ENCODE results near the gene AMPD1.

The AMPD1 gene

GRCh38 chr1:114671011-114671938 lies 24.1 kb downstream of the AMPD1 start:
- Histone ChIP-seq H3K4me3 (ENCODE audit: low read depth, low read length) (no peak overlapping the region), H3K4me1 (ENCODE audit: control insufficient read depth, insufficient read depth, low read length, unreplicated experiment) (peaks cover 4% of the 10 kb centered on the region), H3K27me3 (ENCODE audit: insufficient read depth, low read length) (peaks cover 21% of the 10 kb centered on the region), H3K36me3 (ENCODE audit: insufficient read depth, low read length) (no peaks in the 10 kb centered on the region), H2AFZ (ENCODE audit: low read length, unreplicated experiment) (no peak overlapping the region), H3K27ac (ENCODE audit: low read depth, low read length) (no peak overlapping the region), H3K79me2 (ENCODE audit: control insufficient read depth, insufficient read depth, low read length, unreplicated experiment) (no peaks in the 10 kb centered on the region)

GRCh38 chr1:114670083-114671010 lies 25.0 kb downstream of the AMPD1 start:
- Histone ChIP-seq H3K79me2 (ENCODE audit: control insufficient read depth, insufficient read depth, low read length, unreplicated experiment) (no peaks in the 10 kb centered on the region), H3K4me3 (ENCODE audit: low read depth, low read length) (peak overlapping the region; percentile 84), H2AFZ (ENCODE audit: low read length, unreplicated experiment) (peak overlapping the region; percentile 88), H3K27me3 (ENCODE audit: insufficient read depth, low read length) (peaks cover 12% of the 10 kb centered on the region), H3K4me1 (ENCODE audit: control insufficient read depth, insufficient read depth, low read length, unreplicated experiment) (peaks cover 4% of the 10 kb centered on the region), H3K36me3 (ENCODE audit: insufficient read depth, low read length) (no peaks in the 10 kb centered on the region), H3K27ac (ENCODE audit: low read depth, low read length) (peak overlapping the region; percentile 58; the same call in 1 of the 2 replicates)

GRCh38 chr1:114669562-114670082 lies 25.7 kb downstream of the AMPD1 start, which contains the start of gene DENND2C:
TSS of gene DENND2C (minus strand) at chr1:114670049. CDS start at chr1:114625984, 44,065 bp downstream.
- no peaks in the 10 kb centered on the region for H3K79me2 ChIP-seq (ENCODE audit: control insufficient read depth, insufficient read depth, low read length, unreplicated experiment)
- peaks cover 4% of the 10 kb centered on the region for H3K4me1 ChIP-seq (ENCODE audit: control insufficient read depth, insufficient read depth, low read length, unreplicated experiment)
- peak within 1 kb of the TSS; percentile 58; the same call in 1 of the 2 replicates for H3K27ac ChIP-seq (ENCODE audit: low read depth, low read length)
- H3K4me3 ChIP-seq (ENCODE audit: low read depth, low read length), result peak within 1 kb of the TSS; percentile 84
- H3K27me3 ChIP-seq (ENCODE audit: insufficient read depth, low read length), result peaks cover 5% of the 10 kb centered on the region
- H2AFZ ChIP-seq (ENCODE audit: low read length, unreplicated experiment), result peak within 1 kb of the TSS; percentile 88
- H3K36me3 ChIP-seq (ENCODE audit: insufficient read depth, low read length), result no peaks in the 10 kb centered on the region

GRCh38 chr1:114668784-114669561 lies 26.4 kb downstream of the AMPD1 start:
- H3K79me2 ChIP-seq (ENCODE audit: control insufficient read depth, insufficient read depth, low read length, unreplicated experiment), result no peaks in the 10 kb centered on the region
- H3K4me1 ChIP-seq (ENCODE audit: control insufficient read depth, insufficient read depth, low read length, unreplicated experiment), result peaks cover 4% of the 10 kb centered on the region
- no peaks in the 10 kb centered on the region for H3K36me3 ChIP-seq (ENCODE audit: insufficient read depth, low read length)
- no peak overlapping the region for H3K27ac ChIP-seq (ENCODE audit: low read depth, low read length)
- H3K27me3 ChIP-seq (ENCODE audit: insufficient read depth, low read length), result no peaks in the 10 kb centered on the region
- H3K4me3 ChIP-seq (ENCODE audit: low read depth, low read length), result peak overlapping the region; percentile 84
- H2AFZ ChIP-seq (ENCODE audit: low read length, unreplicated experiment), result peak overlapping the region; percentile 75

GRCh38 chr1:114668373-114668772 lies 27.0 kb downstream of the AMPD1 start:
- no peak overlapping the region for H3K4me3 ChIP-seq (ENCODE audit: low read depth, low read length)
- no peak overlapping the region for H2AFZ ChIP-seq (ENCODE audit: low read length, unreplicated experiment)
- H3K79me2 ChIP-seq (ENCODE audit: control insufficient read depth, insufficient read depth, low read length, unreplicated experiment), result no peaks in the 10 kb centered on the region
- no peaks in the 10 kb centered on the region for H3K36me3 ChIP-seq (ENCODE audit: insufficient read depth, low read length)
- no peak overlapping the region for H3K27ac ChIP-seq (ENCODE audit: low read depth, low read length)
- H3K4me1 ChIP-seq (ENCODE audit: control insufficient read depth, insufficient read depth, low read length, unreplicated experiment), result peaks cover 4% of the 10 kb centered on the region
- no peaks in the 10 kb centered on the region for H3K27me3 ChIP-seq (ENCODE audit: insufficient read depth, low read length)

GRCh38 chr1:114666954-114667353 lies 28.4 kb downstream of the AMPD1 start:
- no peaks in the 10 kb centered on the region for H3K36me3 ChIP-seq (ENCODE audit: insufficient read depth, low read length)
- H3K27ac ChIP-seq (ENCODE audit: low read depth, low read length), result no peak overlapping the region
- H3K4me3 ChIP-seq (ENCODE audit: low read depth, low read length), result no peak overlapping the region
- H3K4me1 ChIP-seq (ENCODE audit: control insufficient read depth, insufficient read depth, low read length, unreplicated experiment), result peaks cover 4% of the 10 kb centered on the region
- no peaks in the 10 kb centered on the region for H3K79me2 ChIP-seq (ENCODE audit: control insufficient read depth, insufficient read depth, low read length, unreplicated experiment)
- H2AFZ ChIP-seq (ENCODE audit: low read length, unreplicated experiment), result no peak overlapping the region
- H3K27me3 ChIP-seq (ENCODE audit: insufficient read depth, low read length), result no peaks in the 10 kb centered on the region

- Histone ChIP-seq H3K27me3 (ENCODE audit: insufficient read depth, low read length) (no peaks in the 10 kb centered on the region), H3K79me2 (ENCODE audit: control insufficient read depth, insufficient read depth, low read length, unreplicated experiment) (no peaks in the 10 kb centered on the region), H3K27ac (ENCODE audit: low read depth, low read length) (no peak overlapping the region), H3K4me1 (ENCODE audit: control insufficient read depth, insufficient read depth, low read length, unreplicated experiment) (no peaks in the 10 kb centered on the region), H3K36me3 (ENCODE audit: insufficient read depth, low read length) (no peaks in the 10 kb centered on the region), H3K4me3 (ENCODE audit: low read depth, low read length) (no peak overlapping the region), H2AFZ (ENCODE audit: low read length, unreplicated experiment) (no peak overlapping the region)
These were observed 35.1 kb downstream of the AMPD1 start for GRCh38 chr1:114660238-114660637.

- Histone ChIP-seq H3K4me1 (ENCODE audit: control insufficient read depth, insufficient read depth, low read length, unreplicated experiment) (no peaks in the 10 kb centered on the region), H3K36me3 (ENCODE audit: insufficient read depth, low read length) (no peaks in the 10 kb centered on the region), H3K4me3 (ENCODE audit: low read depth, low read length) (no peak overlapping the region), H3K79me2 (ENCODE audit: control insufficient read depth, insufficient read depth, low read length, unreplicated experiment) (no peaks in the 10 kb centered on the region), H3K27me3 (ENCODE audit: insufficient read depth, low read length) (no peaks in the 10 kb centered on the region), H2AFZ (ENCODE audit: low read length, unreplicated experiment) (no peak overlapping the region), H3K27ac (ENCODE audit: low read depth, low read length) (no peak overlapping the region)
These were observed 43.5 kb downstream of the AMPD1 start for GRCh38 chr1:114651893-114652292.

- no peaks in the 10 kb centered on the region for H3K27me3 ChIP-seq (ENCODE audit: insufficient read depth, low read length)
- H2AFZ ChIP-seq (ENCODE audit: low read length, unreplicated experiment), result no peak overlapping the region
- no peak overlapping the region for H3K27ac ChIP-seq (ENCODE audit: low read depth, low read length)
- H3K4me1 ChIP-seq (ENCODE audit: control insufficient read depth, insufficient read depth, low read length, unreplicated experiment), result no peaks in the 10 kb centered on the region
- no peak overlapping the region for H3K4me3 ChIP-seq (ENCODE audit: low read depth, low read length)
- H3K79me2 ChIP-seq (ENCODE audit: control insufficient read depth, insufficient read depth, low read length, unreplicated experiment), result no peaks in the 10 kb centered on the region
- no peaks in the 10 kb centered on the region for H3K36me3 ChIP-seq (ENCODE audit: insufficient read depth, low read length)
These were observed 46.8 kb downstream of the AMPD1 start for GRCh38 chr1:114648503-114648902.

GRCh38 chr1:114641377-114641776 lies 54.0 kb downstream of the AMPD1 start:
- Histone ChIP-seq H3K27me3 (ENCODE audit: insufficient read depth, low read length) (no peaks in the 10 kb centered on the region), H3K79me2 (ENCODE audit: control insufficient read depth, insufficient read depth, low read length, unreplicated experiment) (no peaks in the 10 kb centered on the region), H3K27ac (ENCODE audit: low read depth, low read length) (no peak overlapping the region), H3K4me1 (ENCODE audit: control insufficient read depth, insufficient read depth, low read length, unreplicated experiment) (no peaks in the 10 kb centered on the region), H3K36me3 (ENCODE audit: insufficient read depth, low read length) (no peaks in the 10 kb centered on the region), H3K4me3 (ENCODE audit: low read depth, low read length) (no peak overlapping the region), H2AFZ (ENCODE audit: low read length, unreplicated experiment) (no peak overlapping the region)
